Calu3 (cell line): ENCODE results near the gene MRPL57. TPM values are rescaled to one million over a fixed set of nuclear protein-coding genes. Genes with fewer than 3 reads are reported as not detected.
"Not testable (repeated sequence)": the region's sequence is repeated elsewhere in the genome, so short reads cannot be mapped to it uniquely, and the experiment has no call there.

Experiments used
- BruUV-seq: library from RNA; stranded (reverse); fragments of 400-500 nt; replicated peaks from 2 replicates; lab custom pipeline; 2021; lab: Mats Ljungman, UMichigan
- CTCF ChIA-PET: fragments of 300-600 bp; sonication (Branson Sonifier 250); formaldehyde crosslinking; loops from one replicate; lab custom pipeline; 2022; ENCODE audit warnings: antibody characterized with exemption; lab: Charles Lee
- DNase-seq: peaks from one replicate; pipeline ENCODE4 v3.0.0; 2022
- H3K27ac Mint-ChIP-seq: one replicate; pipeline ENCODE4 v1.8.0; 2022; ENCODE audit warnings: mixed read lengths; ENCODE audit not compliant: unreplicated experiment
- H3K27me3 Mint-ChIP-seq: one replicate; pipeline ENCODE4 v1.8.0; 2022; ENCODE audit warnings: mixed read lengths; ENCODE audit not compliant: unreplicated experiment
- H3K36me3 Mint-ChIP-seq: one replicate; pipeline ENCODE4 v1.8.0; 2022; ENCODE audit warnings: mild to moderate bottlenecking, moderate library complexity, mixed read lengths; ENCODE audit not compliant: insufficient read depth, unreplicated experiment
- H3K4me1 Mint-ChIP-seq: one replicate; pipeline ENCODE4 v1.8.0; 2022; ENCODE audit warnings: mild to moderate bottlenecking, low read depth, mixed read lengths; ENCODE audit not compliant: unreplicated experiment
- H3K4me3 Mint-ChIP-seq: one replicate; pipeline ENCODE4 v1.8.0; 2022; ENCODE audit warnings: mild to moderate bottlenecking, low read depth, moderate library complexity, mixed read lengths; ENCODE audit not compliant: unreplicated experiment
- H3K9me3 Mint-ChIP-seq: one replicate; pipeline ENCODE4 v1.8.0; 2022; ENCODE audit warnings: low read depth, mixed read lengths; ENCODE audit not compliant: unreplicated experiment
- CTCF ChIP-seq: fragments of 200-600 bp; IDR thresholded peaks from one replicate; pipeline ENCODE4 v1.8.0; 2022; ENCODE audit warnings: antibody characterized with exemption; ENCODE audit not compliant: unreplicated experiment
- intact Hi-C: fragments of 100-400 bp; cut with micrococcal nuclease; formaldehyde crosslinking; loops from one replicate; pipeline ENCODE4 v1.10.0; 2022; ENCODE audit not compliant: unreplicated experiment
- total RNA-seq: library from RNA; stranded (reverse); gene quantifications from 2 replicates; pipeline ENCODE4 v1.2.3, GENCODE V29; 2022

MRPL57 gene
- total RNA-seq, 1 experiment from 2014 or later, result 15.2 TPM

GRCh38 chr13:21201456-21202190, 25.2 kb downstream of the MRPL57 start:
- H3K9me3 Mint-ChIP-seq, H3K27ac Mint-ChIP-seq, H3K4me1 Mint-ChIP-seq, BruUV-seq, DNase-seq, CTCF ChIA-PET, H3K4me3 Mint-ChIP-seq, intact Hi-C loops, H3K36me3 Mint-ChIP-seq: not testable (repeated sequence)
- peaks cover 30% of the 10 kb centered on the region for H3K27me3 Mint-ChIP-seq

- BruUV-seq, result no TSS peak
- CTCF ChIA-PET, result interaction anchor here (0.6 kb wide), 1 partner anchor 14 kb away, joined by 3 read pairs; no protein-coding TSS in a partner anchor
Observed at GRCh38 chr13:21202767-21203531, 26.5 kb downstream of the MRPL57 start.

GRCh38 chr13:21208652-21209154, 32.2 kb downstream of the MRPL57 start:
- H3K4me3 Mint-ChIP-seq, result no peak overlapping the region
- peaks cover 6% of the 10 kb centered on the region for H3K9me3 Mint-ChIP-seq
- no peaks in the 10 kb centered on the region for H3K36me3 Mint-ChIP-seq
- intact Hi-C loops, result no loop called here
- DNase-seq, result no peak
- TF ChIP-seq CTCF, result no peak
- no TSS peak for BruUV-seq
- CTCF ChIA-PET, result no interaction called here
- peaks cover 44% of the 10 kb centered on the region for H3K27me3 Mint-ChIP-seq
- no peaks in the 10 kb centered on the region for H3K4me1 Mint-ChIP-seq
- no peak overlapping the region for H3K27ac Mint-ChIP-seq

More at GRCh38 chr13:21202767-21203531, 26.5 kb downstream of the MRPL57 start:
- intact Hi-C loops, result no loop called here
- H3K4me3 Mint-ChIP-seq, result no peak overlapping the region
- DNase-seq, result no peak
- no peaks in the 10 kb centered on the region for H3K9me3 Mint-ChIP-seq
- H3K36me3 Mint-ChIP-seq, result no peaks in the 10 kb centered on the region
- H3K27ac Mint-ChIP-seq, result no peak overlapping the region
- H3K4me1 Mint-ChIP-seq, result no peaks in the 10 kb centered on the region
- H3K27me3 Mint-ChIP-seq, result peaks cover 30% of the 10 kb centered on the region
- no peak for TF ChIP-seq CTCF

- no peaks in the 10 kb centered on the region for H3K36me3 Mint-ChIP-seq
- peaks cover 6% of the 10 kb centered on the region for H3K9me3 Mint-ChIP-seq
- H3K4me1 Mint-ChIP-seq, result no peaks in the 10 kb centered on the region
- BruUV-seq, result no TSS peak
- TF ChIP-seq CTCF, result no peak
- no peak overlapping the region for H3K27ac Mint-ChIP-seq
- peaks cover 48% of the 10 kb centered on the region for H3K27me3 Mint-ChIP-seq
- intact Hi-C loops, result no loop called here
- CTCF ChIA-PET, result no interaction called here
- H3K4me3 Mint-ChIP-seq, result no peak overlapping the region
- no peak for DNase-seq
Observed at GRCh38 chr13:21212138-21212775, 35.8 kb downstream of the MRPL57 start.

- H3K4me3 Mint-ChIP-seq, H3K9me3 Mint-ChIP-seq, BruUV-seq, H3K36me3 Mint-ChIP-seq, CTCF ChIA-PET, H3K4me1 Mint-ChIP-seq, DNase-seq, H3K27ac Mint-ChIP-seq, intact Hi-C loops: not testable (repeated sequence)
- H3K27me3 Mint-ChIP-seq, result peaks cover 49% of the 10 kb centered on the region
Observed at GRCh38 chr13:21215419-21215818, 39.0 kb downstream of the MRPL57 start.
